ENCODE measurements around the gene GRIFIN.

The GRIFIN gene

GRCh38 chr7:2452643-2453270, 23.4 kb downstream of the GRIFIN start:
- no peak for DNase-seq

GRCh38 chr7:2452074-2452507, 24.1 kb downstream of the GRIFIN start:
- DNase-seq, result no peak

- DNase-seq, result peak; percentile 18
Observed at GRCh38 chr7:2451171-2452073, 24.8 kb downstream of the GRIFIN start.

- no peak for DNase-seq
Observed at GRCh38 chr7:2450198-2451107, 25.7 kb downstream of the GRIFIN start.

GRCh38 chr7:2446676-2447075, 29.5 kb downstream of the GRIFIN start:
- DNase-seq, result no peak

- DNase-seq, result no peak
Observed at GRCh38 chr7:2445898-2446555, 30.2 kb downstream of the GRIFIN start.

- DNase-seq, result no peak
Observed at GRCh38 chr7:2445047-2445446, 31.2 kb downstream of the GRIFIN start.

GRCh38 chr7:2444476-2444875, 31.7 kb downstream of the GRIFIN start:
- peak; percentile 63 for DNase-seq

GRCh38 chr7:2443491-2443890, 32.7 kb downstream of the GRIFIN start:
- no peak for DNase-seq

- DNase-seq, result no peak
Observed at GRCh38 chr7:2441430-2442058, 34.7 kb downstream of the GRIFIN start.

GRCh38 chr7:2440608-2441245, 35.5 kb downstream of the GRIFIN start:
- no peak for DNase-seq

GRCh38 chr7:2438775-2439174, 37.4 kb downstream of the GRIFIN start:
- DNase-seq, result no peak

- DNase-seq, result no peak
Observed at GRCh38 chr7:2438186-2438585, 38.0 kb downstream of the GRIFIN start.

GRCh38 chr7:2437537-2438148, 38.6 kb downstream of the GRIFIN start:
- no peak for DNase-seq

GRCh38 chr7:2437136-2437535, 39.1 kb downstream of the GRIFIN start:
- DNase-seq, result no peak

GRCh38 chr7:2436341-2437104, 39.7 kb downstream of the GRIFIN start:
- no peak for DNase-seq

GRCh38 chr7:2435146-2435545, 41.1 kb downstream of the GRIFIN start:
- no peak for DNase-seq

GRCh38 chr7:2433713-2434550, 42.3 kb downstream of the GRIFIN start:
- DNase-seq, result no peak

Measured in amniotic stem cell (primary cell).